H1 (cell line): Measurements from ENCODE around the gene MDC1. TPM values are rescaled to one million over a fixed set of nuclear protein-coding genes. Genes with fewer than 3 reads are reported as not detected.

Experiments used
- CTCF ChIA-PET: fragments of 300-600 bp; sonication (Branson Sonifier 250); formaldehyde crosslinking; loops from one replicate; lab custom pipeline; 2021; ENCODE audit not compliant: partially characterized antibody; lab: Charles Lee
- POLR2A ChIA-PET: fragments of 300-600 bp; sonication (Branson Sonifier 250); formaldehyde crosslinking; loops from one replicate; lab custom pipeline; 2021; ENCODE audit warnings: inconsistent platforms; ENCODE audit not compliant: partially characterized antibody; lab: Charles Lee
- DNase-seq, 2 experiments: peaks; one replicate each; pipeline versions ENCODE4 v3.0.0 to v3.0.0-alpha.2; 2010 to 2022; ENCODE audit warnings: low spot score in 2 of 2, low read depth in 1 of 2, mixed read lengths in 1 of 2
- FAIRE-seq: peaks from 2 replicates; lab custom pipeline; 2011; peaks lifted over from hg19 to GRCh38; lab: Jason Lieb, UNC
- H2AFZ ChIP-seq: 2 replicates; pipeline ENCODE4 v1.8.1; 2012; ENCODE audit warnings: low read length, inconsistent platforms
- H2AK5ac ChIP-seq: 2 replicates; pipeline ENCODE4 v1.6.1; 2013; ENCODE audit warnings: low read depth, low read length
- H2BK120ac ChIP-seq: replicated peaks from 2 replicates; pipeline ENCODE3; 2013; ENCODE audit warnings: low read depth, low read length, inconsistent platforms
- H2BK12ac ChIP-seq: 2 replicates; pipeline ENCODE4 v1.6.1; 2013; ENCODE audit warnings: low read depth, low read length
- H2BK15ac ChIP-seq: 2 replicates; pipeline ENCODE4 v1.6.1; 2013; ENCODE audit warnings: low read length
- H2BK20ac ChIP-seq: 2 replicates; pipeline ENCODE4 v1.6.1; 2013; ENCODE audit warnings: low read length
- H2BK5ac ChIP-seq: 2 replicates; pipeline ENCODE4 v1.6.1; 2013; ENCODE audit warnings: low read depth, low read length
- H3K14ac ChIP-seq: 2 replicates; pipeline ENCODE4 v1.6.1; 2013; ENCODE audit warnings: inconsistent platforms; ENCODE audit not compliant: insufficient read length
- H3K18ac ChIP-seq: 2 replicates; pipeline ENCODE4 v1.6.1; 2013; ENCODE audit warnings: low read length; ENCODE audit errors: extremely low read depth
- H3K23ac ChIP-seq: 2 replicates; pipeline ENCODE4 v1.6.1; 2013; ENCODE audit warnings: inconsistent platforms; ENCODE audit not compliant: insufficient read length
- H3K23me2 ChIP-seq: 2 replicates; pipeline ENCODE4 v1.6.1; 2013; ENCODE audit warnings: low read depth, low read length
- H3K27ac ChIP-seq: 2 replicates; pipeline ENCODE4 v1.6.1; 2011; ENCODE audit warnings: low read depth, low read length, inconsistent platforms
- H3K27me3 ChIP-seq, 4 experiments: replicated peaks in 1 of 4; 1 replicate in 1 of 4; 2 replicates in 3 of 4; pipeline versions ENCODE4 v1.6.1 to v1.8.1; 2011 to 2013; ENCODE audit warnings: low read length in 3 of 4, mild to moderate bottlenecking in 3 of 4, inconsistent platforms in 2 of 4, mixed read lengths in 2 of 4, moderate library complexity in 1 of 4; ENCODE audit not compliant: control insufficient read depth in 3 of 4, insufficient read depth in 3 of 4; ENCODE audit errors: extremely low read depth in 1 of 4
- H3K36me3 ChIP-seq, 4 experiments: 2 replicates each; pipeline versions ENCODE4 v1.6.1 to v1.8.1; 2011 to 2013; ENCODE audit warnings: mild to moderate bottlenecking in 4 of 4, low read length in 3 of 4, moderate library complexity in 2 of 4, control low read depth in 1 of 4, inconsistent platforms in 1 of 4; ENCODE audit not compliant: insufficient read depth in 4 of 4, control insufficient read depth in 2 of 4
- H3K4ac ChIP-seq: replicated peaks from 2 replicates; pipeline ENCODE3; 2013; ENCODE audit warnings: low read length, low read depth, mixed read lengths, inconsistent platforms; ENCODE audit not compliant: insufficient read length
- H3K4me1 ChIP-seq, 4 experiments: replicated peaks in 1 of 4; 1 replicate in 1 of 4; 2 replicates in 3 of 4; pipeline versions ENCODE4 v1.6.1 to v1.8.1; 2011 to 2013; ENCODE audit warnings: low read length in 3 of 4, inconsistent platforms in 2 of 4, mixed read lengths in 1 of 4; ENCODE audit not compliant: insufficient read depth in 4 of 4, control insufficient read depth in 3 of 4
- H3K4me2 ChIP-seq, 2 experiments: 2 replicates each; pipeline versions ENCODE4 v1.6.1 to v1.8.1; 2011 to 2013; ENCODE audit warnings: low read depth in 2 of 2, low read length in 2 of 2, control low read depth in 1 of 2, inconsistent platforms in 1 of 2, mild to moderate bottlenecking in 1 of 2; ENCODE audit not compliant: insufficient read depth in 1 of 2
- H3K4me3 ChIP-seq, 4 experiments: fragments of 200-600, 300-600 bp in 1 of 4; sonication (generic), shearing (Covaris generic), sonication (Bioruptor Twin) in 1 of 4; 2 replicates each; pipeline versions ENCODE4 v1.5.1 to v1.8.1; 2011 to 2016; ENCODE audit warnings: low read length in 4 of 4, low read depth in 3 of 4, control low read depth in 2 of 4, inconsistent platforms in 2 of 4, mild to moderate bottlenecking in 2 of 4, mixed read lengths in 1 of 4, moderate library complexity in 1 of 4; ENCODE audit not compliant: insufficient read depth in 2 of 4; ENCODE audit errors: extremely low read depth in 1 of 4
- H3K56ac ChIP-seq: replicated peaks from 2 replicates; pipeline ENCODE3; 2013; ENCODE audit warnings: low read depth, mild to moderate bottlenecking, mixed read lengths, low read length, inconsistent platforms; ENCODE audit not compliant: insufficient read length
- H3K79me1 ChIP-seq: 2 replicates; pipeline ENCODE4 v1.6.1; 2013; ENCODE audit warnings: low read depth, low read length, control low read depth
- H3K79me2 ChIP-seq, 2 experiments: 2 replicates each; pipeline versions ENCODE4 v1.6.1 to v1.8.1; 2012 to 2013; ENCODE audit warnings: low read length in 2 of 2, mild to moderate bottlenecking in 2 of 2, inconsistent platforms in 1 of 2; ENCODE audit not compliant: insufficient read depth in 2 of 2, control insufficient read depth in 1 of 2
- H3K9ac ChIP-seq, 4 experiments: replicated peaks in 1 of 4; 1 replicate in 1 of 4; 2 replicates in 3 of 4; pipeline versions ENCODE4 v1.6.1 to v1.8.1; 2011 to 2013; ENCODE audit warnings: low read depth in 3 of 4, low read length in 3 of 4, control low read depth in 2 of 4, mild to moderate bottlenecking in 2 of 4, moderate library complexity in 2 of 4, inconsistent platforms in 1 of 4; ENCODE audit errors: extremely low read depth in 1 of 4
- H3K9me3 ChIP-seq, 2 experiments: 2 replicates each; pipeline versions ENCODE4 v1.6.1 to v1.8.1; 2012 to 2013; ENCODE audit warnings: mild to moderate bottlenecking in 2 of 2, moderate library complexity in 2 of 2, control low read depth in 1 of 2, inconsistent platforms in 1 of 2, low read depth in 1 of 2, low read length in 1 of 2, mixed read lengths in 1 of 2; ENCODE audit not compliant: insufficient read depth in 2 of 2
- H4K20me1 ChIP-seq, 2 experiments: replicated peaks in 1 of 2; 2 replicates each; pipeline versions ENCODE3 to v1.8.1; 2011 to 2013; ENCODE audit warnings: inconsistent platforms in 2 of 2, low read length in 2 of 2, mild to moderate bottlenecking in 1 of 2; ENCODE audit not compliant: insufficient read depth in 2 of 2, control insufficient read depth in 1 of 2
- H4K5ac ChIP-seq: 2 replicates; pipeline ENCODE4 v1.6.1; 2013; ENCODE audit warnings: low read length, low read depth, mixed read lengths, inconsistent platforms; ENCODE audit not compliant: insufficient read length
- H4K8ac ChIP-seq: 2 replicates; pipeline ENCODE4 v1.8.0; 2013; ENCODE audit warnings: mild to moderate bottlenecking, moderate library complexity, low read length, inconsistent platforms; ENCODE audit not compliant: insufficient read depth; ENCODE audit errors: extremely low read depth
- H4K91ac ChIP-seq: replicated peaks from 2 replicates; pipeline ENCODE3; 2013; ENCODE audit warnings: low read length, mixed read lengths, inconsistent platforms; ENCODE audit not compliant: insufficient read length
- SUZ12 ChIP-seq: fragments of 200-600 bp; sonication (generic); IDR thresholded peaks from 2 replicates; pipeline ENCODE4 v1.6.1; 2012; ENCODE audit warnings: mild to moderate bottlenecking, inconsistent platforms, low read length, moderate library complexity, mixed read lengths
- WGBS, 2 experiments: shearing (Covaris generic) in 1 of 2; methylation state at CpG; one replicate each; pipeline versions ENCODE4 v1.1.6 to v1.1.7; 2013 to 2015; ENCODE audit warnings: low lambda C conversion rate in 2 of 2, mixed read lengths in 2 of 2, inconsistent platforms in 1 of 2, low coverage in 1 of 2, missing lambda C conversion rate in 1 of 2; ENCODE audit not compliant: insufficient replicate concordance in 2 of 2, insufficient coverage in 1 of 2, insufficient read length in 1 of 2; ENCODE audit errors: extremely low coverage in 1 of 2, missing lambda C conversion rate in 1 of 2; 5-methylcytosine and 5-hydroxymethylcytosine counted together
- polyA plus RNA-seq, 7 experiments: library from polyadenylated mRNA; depleted of rRNA in 3 of 7; stranded (reverse) in 5 of 7; unstranded in 2 of 7; fragments of >200 nt in 5 of 7; fragments of 200-250 nt in 2 of 7; gene quantifications; 1 replicate in 5 of 7; 2 replicates in 1 of 7; 4 replicates in 1 of 7; pipeline versions ENCODE4 v1.2.1 to v1.2.3, GENCODE V29; 2011 to 2013; ENCODE audit warnings: missing spikeins in 2 of 7, mixed read lengths in 2 of 7
- total RNA-seq: library from RNA; stranded (reverse); fragmentation: NEBNext Ultra II Directional; extraction: Animal tissue kit (Norgen Biotek cat#: 25700); gene quantifications from 2 replicates; pipeline ENCODE4 v1.2.1, GENCODE V29; 2021
- TF ChIP-seq, protein P1 (sequence below), 3 experiments: IDR thresholded peaks; 1 replicate in 2 of 3; 2 replicates in 1 of 3; pipeline versions ENCODE4 v1.5.1 to v1.6.1; 2011; ENCODE audit warnings: low read length in 3 of 3, mild to moderate bottlenecking in 3 of 3, inconsistent platforms in 2 of 3, low read depth in 1 of 3, moderate library complexity in 1 of 3; ENCODE audit not compliant: insufficient read depth in 1 of 3; ENCODE audit errors: control extremely low read depth in 1 of 3
- TF ChIP-seq, protein P2 (sequence below): IDR thresholded peaks from 2 replicates; pipeline ENCODE4 v1.6.1; 2011; ENCODE audit warnings: low read depth, mild to moderate bottlenecking, low read length; ENCODE audit not compliant: insufficient read depth

MDC1 gene
- total and polyA plus RNA-seq, 2 of the 8 experiments (the other 6 are each of a cell fraction or from before 2014, with no cell fraction given), result 29.9 to 81.1 TPM

DNA sequence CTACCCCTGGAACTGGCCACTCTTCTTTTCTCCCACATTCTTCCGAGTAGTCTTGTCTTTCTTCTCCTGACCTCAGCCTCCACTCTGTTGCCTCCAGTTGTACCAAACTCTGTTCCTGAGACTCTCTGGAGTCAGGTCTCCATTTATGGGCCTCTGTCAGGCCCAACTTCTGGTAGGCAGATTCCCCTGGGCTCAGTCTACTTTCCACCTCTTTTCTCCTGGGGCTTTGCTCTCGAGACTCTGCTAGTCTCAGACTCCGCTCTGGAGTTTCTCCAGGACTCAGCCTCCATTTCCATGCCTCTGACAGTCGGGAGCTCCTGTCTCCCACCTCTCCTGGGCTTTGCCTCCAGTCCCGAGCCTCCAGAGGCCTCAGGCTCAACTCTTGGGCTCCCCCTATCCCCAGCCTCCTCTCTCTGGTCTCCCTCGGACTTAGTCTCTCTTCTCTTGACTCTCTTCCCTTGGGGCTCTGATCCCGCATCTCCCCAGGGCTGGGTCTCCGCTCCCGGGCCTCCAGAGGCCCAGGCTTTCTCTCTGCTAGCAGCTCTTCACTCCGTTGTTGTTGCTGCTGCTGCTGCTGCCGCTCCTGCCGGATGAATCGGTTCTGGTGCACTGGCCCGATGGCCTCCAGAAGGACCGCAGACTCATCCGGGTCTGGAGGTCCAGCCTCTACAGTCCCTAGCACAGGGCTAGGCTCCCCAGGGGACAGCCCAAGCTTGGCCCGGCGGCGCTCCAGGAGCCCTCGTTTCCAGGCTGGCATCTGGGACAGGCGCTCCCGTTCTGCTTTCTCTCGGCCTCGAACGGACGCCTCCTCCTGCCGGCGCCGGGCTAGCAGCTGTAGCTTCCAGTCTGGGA lies 31.7 kb downstream of the MDC1 start:
- peak overlapping the region; percentile 35; the same call in 1 of the 2 replicates for H2BK5ac ChIP-seq
- DNase-seq (no peak), FAIRE-seq (no peak)
- H3K79me1 ChIP-seq, result peaks cover 4% of the 10 kb centered on the region; the same call in 1 of the 2 replicates
- H4K5ac ChIP-seq, result no peak overlapping the region
- ChIA-PET CTCF (interaction anchor here (0.6 to 11.0 kb wide), 11 partner anchors 10 to 230 kb away, joined by 3 to 147 read pairs (median 4); partner anchors contain the start of genes ATAT1 and DHX16), POLR2A (interaction anchor here (0.6 to 18.7 kb wide), 8 partner anchors 9 to 39 kb away, joined by 3 to 388 read pairs (median 4); partner anchors contain the start of genes MDC1 and TUBB)
- no peak overlapping the region for H2BK12ac ChIP-seq
- H3K4me2 ChIP-seq, result peak overlapping the region; percentile 96 to 98
- no peaks in the 10 kb centered on the region for H3K27me3 ChIP-seq
- no peak overlapping the region for H2BK20ac ChIP-seq
- peak overlapping the region; percentile 48; the same call in 1 of the 2 replicates for H3K18ac ChIP-seq
- no peak overlapping the region for H2BK120ac ChIP-seq
- H3K4ac ChIP-seq, result no peak overlapping the region
- no peak overlapping the region for H3K27ac ChIP-seq
- H3K9ac ChIP-seq, result peak overlapping the region in 1 of 4 experiments; percentile 21; a peak in 1 of 7 replicates
- no peaks in the 10 kb centered on the region; a peak in 1 of 8 replicates for H3K36me3 ChIP-seq
- H4K8ac ChIP-seq, result 0 out of 2 replicates have a peak overlapping the region, but pooled peaks have one; percentile 37
- H2AK5ac ChIP-seq, result no peak overlapping the region; the same call in 1 of the 2 replicates
- H3K9me3 ChIP-seq, result no peaks in the 10 kb centered on the region
- H2BK15ac ChIP-seq, result peak overlapping the region; percentile 46; the same call in 1 of the 2 replicates
- H4K91ac ChIP-seq, result no peak overlapping the region
- H2AFZ ChIP-seq, result no peak overlapping the region
- peaks cover 0 to 20% of the 10 kb centered on the region in 2 experiments; a peak in 3 of 4 replicates for H3K79me2 ChIP-seq
- no peak overlapping the region for H3K23ac ChIP-seq
- H3K4me3 ChIP-seq, result peak overlapping the region; percentile 49 to 97 (median 80); a peak in 5 of 8 replicates
- WGBS, 2 experiments, result 69% methylated on average over 29 of the region's 29 CpGs; no CpG with 5 or more reads in 1 of the 2 experiments
- peaks cover 15% of the 10 kb centered on the region for H3K23me2 ChIP-seq
- H4K20me1 ChIP-seq, result peaks cover 3 to 5% of the 10 kb centered on the region in 2 experiments
- H3K14ac ChIP-seq, result no peak overlapping the region
- peaks cover 7 to 48% (median 31%) of the 10 kb centered on the region in 4 experiments for H3K4me1 ChIP-seq
- H3K56ac ChIP-seq, result no peak overlapping the region
- TF ChIP-seq SUZ12, result no peak
- TF ChIP-seq, protein P1, sequence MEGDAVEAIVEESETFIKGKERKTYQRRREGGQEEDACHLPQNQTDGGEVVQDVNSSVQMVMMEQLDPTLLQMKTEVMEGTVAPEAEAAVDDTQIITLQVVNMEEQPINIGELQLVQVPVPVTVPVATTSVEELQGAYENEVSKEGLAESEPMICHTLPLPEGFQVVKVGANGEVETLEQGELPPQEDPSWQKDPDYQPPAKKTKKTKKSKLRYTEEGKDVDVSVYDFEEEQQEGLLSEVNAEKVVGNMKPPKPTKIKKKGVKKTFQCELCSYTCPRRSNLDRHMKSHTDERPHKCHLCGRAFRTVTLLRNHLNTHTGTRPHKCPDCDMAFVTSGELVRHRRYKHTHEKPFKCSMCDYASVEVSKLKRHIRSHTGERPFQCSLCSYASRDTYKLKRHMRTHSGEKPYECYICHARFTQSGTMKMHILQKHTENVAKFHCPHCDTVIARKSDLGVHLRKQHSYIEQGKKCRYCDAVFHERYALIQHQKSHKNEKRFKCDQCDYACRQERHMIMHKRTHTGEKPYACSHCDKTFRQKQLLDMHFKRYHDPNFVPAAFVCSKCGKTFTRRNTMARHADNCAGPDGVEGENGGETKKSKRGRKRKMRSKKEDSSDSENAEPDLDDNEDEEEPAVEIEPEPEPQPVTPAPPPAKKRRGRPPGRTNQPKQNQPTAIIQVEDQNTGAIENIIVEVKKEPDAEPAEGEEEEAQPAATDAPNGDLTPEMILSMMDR (IDR thresholded peaks at IDR 0.05; ENCODE audit: control extremely low read depth in 1 of 3, insufficient read depth in 1 of 3, low read depth in 1 of 3, low read length in 3 of 3), result peak in 1 of 3 experiments; percentile 19; a peak in 1 of 4 replicates
- TF ChIP-seq, protein P2, sequence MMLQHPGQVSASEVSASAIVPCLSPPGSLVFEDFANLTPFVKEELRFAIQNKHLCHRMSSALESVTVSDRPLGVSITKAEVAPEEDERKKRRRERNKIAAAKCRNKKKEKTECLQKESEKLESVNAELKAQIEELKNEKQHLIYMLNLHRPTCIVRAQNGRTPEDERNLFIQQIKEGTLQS, result no peak
